Colon (tissue), 2 donors: ENCODE data around the gene DHDH.

Source experiments
- FAIRE-seq: peaks from 2 replicates; lab custom pipeline; 2012; peaks lifted over from hg19 to GRCh38; lab: Jason Lieb, UNC
- donor health status: control.
- donor health status: control.

DHDH gene

DNA sequence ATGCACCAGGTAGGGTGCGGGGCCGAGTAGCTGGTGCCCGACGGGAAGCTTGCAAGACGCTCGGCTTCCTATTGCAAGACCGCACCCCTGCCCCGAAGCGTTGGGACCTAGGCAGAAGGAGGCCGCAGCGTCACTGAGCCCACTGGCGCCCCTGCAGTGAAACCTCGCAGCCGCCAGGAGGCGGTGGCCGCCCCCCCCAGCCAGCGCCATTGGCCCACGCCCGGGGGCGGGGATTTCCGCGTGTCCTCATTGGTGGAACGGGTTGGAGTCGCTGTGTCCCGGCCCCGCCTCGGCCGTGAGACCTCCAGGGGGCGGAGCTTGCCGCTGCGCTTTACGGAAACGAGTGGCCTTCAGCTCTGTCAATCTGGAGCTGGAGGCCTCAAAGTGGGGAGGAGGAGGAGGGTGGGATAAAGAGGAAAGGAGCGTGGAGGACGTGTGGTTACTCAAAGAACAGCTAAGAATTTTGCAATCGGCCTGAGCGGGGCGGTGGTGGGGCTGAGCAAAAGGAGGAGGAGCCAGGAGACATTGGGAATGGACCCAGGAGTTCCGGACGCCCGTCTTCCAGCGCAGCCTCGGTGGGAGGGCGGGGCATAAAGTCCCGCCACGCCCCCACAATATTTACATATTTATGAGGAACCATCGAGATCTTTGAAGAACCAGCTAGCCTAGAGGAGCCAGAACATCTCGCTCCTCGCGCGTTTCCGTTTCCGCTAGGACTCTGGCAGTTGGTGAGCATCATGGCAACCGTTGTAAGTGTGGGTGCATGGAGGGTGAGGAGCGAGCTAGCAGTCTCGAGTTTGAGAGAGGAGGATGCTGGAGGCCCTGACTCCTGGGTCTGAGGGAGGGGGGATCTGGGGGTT, 59.9 kb downstream of the DHDH start, which contains the start of the genes GYS1 and RUVBL2:
GYS1 (minus strand) TSS at position 135 of the 860 bp plus-strand sequence. CDS start 197 bp downstream, outside the sequence.
RUVBL2 (plus strand) TSS at position 713 of the 860 bp plus-strand sequence; CDS start at position 738, 25 bp downstream.
- peak; percentile 75 for FAIRE-seq

DNA sequence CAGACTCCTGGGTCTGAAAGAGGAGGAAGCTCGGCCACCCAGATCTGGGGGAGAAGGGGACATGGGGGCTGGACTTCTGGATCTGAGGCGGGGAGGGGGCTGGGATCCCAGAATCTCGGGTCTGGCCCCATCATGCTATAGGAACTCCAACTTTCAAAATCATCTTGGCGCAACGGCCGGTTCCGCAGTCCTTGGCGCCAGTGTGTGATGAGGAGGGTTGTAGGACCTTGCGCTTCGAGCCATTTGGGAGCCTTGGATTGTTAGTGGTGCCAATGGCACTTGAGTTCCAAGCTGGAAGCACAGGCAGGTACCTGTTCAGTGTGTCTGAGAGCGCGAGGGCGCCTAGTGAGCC, 60.5 kb downstream of the DHDH start:
- no peak for FAIRE-seq
